ENCODE data around the gene FRMD4A. TPM values are rescaled to one million over a fixed set of nuclear protein-coding genes. Genes with fewer than 3 reads are reported as not detected.

Gene FRMD4A
- total RNA-seq, 1 donor from 2014 or later, result 0.64 TPM

- intact Hi-C loops (cut with micrococcal nuclease), result no loop called here
- DNase-seq, result no peak
- ChIA-PET POLR2A (no interaction called here), CTCF (no interaction called here)
- H3K27ac Mint-ChIP-seq, result no peak overlapping the region
- H3K36me3 Mint-ChIP-seq (ENCODE audit: low read depth), result no peaks in the 10 kb centered on the region
- H3K4me3 Mint-ChIP-seq, result no peak overlapping the region
- H3K4me1 Mint-ChIP-seq, result peaks cover 16% of the 10 kb centered on the region
- TF ChIP-seq CTCF (IDR thresholded peaks at IDR 0.05), result no peak
- no peaks in the 10 kb centered on the region for H3K9me3 Mint-ChIP-seq
- H3K27me3 Mint-ChIP-seq, result peaks cover under 1% of the 10 kb centered on the region
- no peak for ATAC-seq (ENCODE audit: low read depth)
Observed at GRCh38 chr10:14118953-14119352, 211.8 kb downstream of the FRMD4A start.

GRCh38 chr10:14116837-14117236 lies 213.9 kb downstream of the FRMD4A start:
- DNase-seq, result no peak
- no peaks in the 10 kb centered on the region for H3K9me3 Mint-ChIP-seq
- intact Hi-C loops (cut with micrococcal nuclease), result no loop called here
- H3K27me3 Mint-ChIP-seq, result no peaks in the 10 kb centered on the region
- H3K27ac Mint-ChIP-seq, result no peak overlapping the region
- H3K4me3 Mint-ChIP-seq, result no peak overlapping the region
- TF ChIP-seq CTCF (IDR thresholded peaks at IDR 0.05), result no peak
- POLR2A ChIA-PET, result no interaction called here
- no peak for ATAC-seq (ENCODE audit: low read depth)
- H3K36me3 Mint-ChIP-seq (ENCODE audit: low read depth), result no peaks in the 10 kb centered on the region
- CTCF ChIA-PET, result no interaction called here
- peaks cover 16% of the 10 kb centered on the region for H3K4me1 Mint-ChIP-seq

GRCh38 chr10:14116021-14116420 lies 214.7 kb downstream of the FRMD4A start:
- Mint-ChIP-seq H3K27me3 (peaks cover 2% of the 10 kb centered on the region), H3K27ac (no peak overlapping the region), H3K4me1 (peaks cover 16% of the 10 kb centered on the region), H3K9me3 (no peaks in the 10 kb centered on the region), H3K4me3 (no peak overlapping the region), H3K36me3 (ENCODE audit: low read depth) (no peaks in the 10 kb centered on the region)
- TF ChIP-seq CTCF (IDR thresholded peaks at IDR 0.05), result no peak
- ATAC-seq (ENCODE audit: low read depth) (no peak), DNase-seq (no peak)
- intact Hi-C loops (cut with micrococcal nuclease), result no loop called here
- ChIA-PET POLR2A (no interaction called here), CTCF (no interaction called here)

- no peak for TF ChIP-seq CTCF (IDR thresholded peaks at IDR 0.05)
- POLR2A ChIA-PET, result no interaction called here
- intact Hi-C loops (cut with micrococcal nuclease), result no loop called here
- peaks cover 16% of the 10 kb centered on the region for H3K4me1 Mint-ChIP-seq
- H3K27ac Mint-ChIP-seq, result no peak overlapping the region
- CTCF ChIA-PET, result no interaction called here
- H3K9me3 Mint-ChIP-seq, result no peaks in the 10 kb centered on the region
- no peak for DNase-seq
- H3K27me3 Mint-ChIP-seq, result peaks cover 3% of the 10 kb centered on the region
- H3K4me3 Mint-ChIP-seq, result no peak overlapping the region
- H3K36me3 Mint-ChIP-seq (ENCODE audit: low read depth), result no peaks in the 10 kb centered on the region
- no peak for ATAC-seq (ENCODE audit: low read depth)
Observed at GRCh38 chr10:14114791-14115190, 215.9 kb downstream of the FRMD4A start.

- Mint-ChIP-seq H3K4me1 (peaks cover 15% of the 10 kb centered on the region), H3K27me3 (peaks cover 9% of the 10 kb centered on the region), H3K9me3 (no peaks in the 10 kb centered on the region), H3K36me3 (ENCODE audit: low read depth) (no peaks in the 10 kb centered on the region), H3K4me3 (no peak overlapping the region), H3K27ac (no peak overlapping the region)
- intact Hi-C loops (cut with micrococcal nuclease), result no loop called here
- TF ChIP-seq CTCF (IDR thresholded peaks at IDR 0.05), result no peak
- ATAC-seq (ENCODE audit: low read depth) (no peak), DNase-seq (no peak)
- POLR2A ChIA-PET, result interaction anchor here (0.6 kb wide), 1 partner anchor 315 kb away, joined by 3 read pairs; no protein-coding TSS in a partner anchor
- CTCF ChIA-PET, result no interaction called here
Observed at GRCh38 chr10:14112056-14112455, 218.7 kb downstream of the FRMD4A start.

All from activated B cell treated with CpG ODN at 0.5 μM for 24 hours (primary cell).